ENCODE measurements around the gene SLC44A5. TPM values are rescaled to one million over a fixed set of nuclear protein-coding genes. Genes with fewer than 3 reads are reported as not detected.

The SLC44A5 gene
- polyA plus RNA-seq, 10 donors = 0.11 to 2.9 (median 0.50) TPM

DNA sequence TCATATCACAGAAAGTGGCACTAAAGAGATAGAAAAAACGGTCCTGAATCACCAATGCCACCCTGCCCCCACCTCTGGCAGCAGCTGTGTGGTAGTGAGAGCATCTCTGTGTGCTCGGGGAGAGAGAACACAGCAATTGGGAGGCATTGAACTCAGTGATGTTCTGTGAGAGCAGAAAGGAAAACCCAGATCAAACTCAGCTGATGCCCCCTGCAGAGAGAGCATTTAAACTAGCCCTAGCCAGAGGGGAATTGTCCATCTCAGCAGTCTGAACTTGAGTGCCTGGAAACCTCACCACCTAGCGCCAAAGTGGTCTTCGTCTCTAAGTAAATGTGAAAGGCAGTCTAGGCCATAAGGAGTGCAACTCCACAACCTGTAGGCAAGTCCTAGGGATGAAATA, 21.3 kb downstream of the SLC44A5 start:
- DNase-seq = no peak

DNA sequence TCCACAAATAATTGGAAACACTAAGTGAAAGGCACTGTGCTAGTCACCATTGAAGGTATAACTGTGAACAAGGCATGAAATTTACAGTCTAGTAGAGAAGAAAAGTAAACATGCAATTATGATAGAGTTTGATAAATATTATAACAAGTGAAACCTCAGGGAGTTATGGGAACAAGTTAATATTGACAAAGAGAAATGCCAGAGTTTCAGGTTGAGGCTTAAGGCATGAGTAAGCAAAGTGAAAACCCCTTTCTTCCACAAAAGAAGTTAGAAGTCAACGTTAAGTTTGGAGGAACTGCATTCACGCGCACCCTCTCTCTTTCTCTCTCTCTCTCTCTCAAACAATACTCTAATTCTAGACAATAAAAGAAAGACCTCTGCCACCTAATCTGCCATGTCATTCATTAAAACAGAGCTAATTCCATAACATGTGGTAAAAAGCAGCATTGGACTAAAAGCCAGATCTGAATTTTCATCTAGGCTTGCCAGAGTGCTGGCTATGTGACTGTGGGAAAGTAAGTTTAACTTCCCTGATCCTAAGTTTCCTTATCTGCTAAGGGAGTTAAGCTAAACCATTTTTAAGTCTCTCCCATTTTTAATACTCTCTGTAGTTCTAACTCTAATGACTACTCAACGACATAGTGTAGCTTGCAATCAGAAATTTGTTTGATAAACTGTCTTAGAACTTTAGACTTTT, 22.0 kb downstream of the SLC44A5 start:
- DNase-seq = no peak

DNA sequence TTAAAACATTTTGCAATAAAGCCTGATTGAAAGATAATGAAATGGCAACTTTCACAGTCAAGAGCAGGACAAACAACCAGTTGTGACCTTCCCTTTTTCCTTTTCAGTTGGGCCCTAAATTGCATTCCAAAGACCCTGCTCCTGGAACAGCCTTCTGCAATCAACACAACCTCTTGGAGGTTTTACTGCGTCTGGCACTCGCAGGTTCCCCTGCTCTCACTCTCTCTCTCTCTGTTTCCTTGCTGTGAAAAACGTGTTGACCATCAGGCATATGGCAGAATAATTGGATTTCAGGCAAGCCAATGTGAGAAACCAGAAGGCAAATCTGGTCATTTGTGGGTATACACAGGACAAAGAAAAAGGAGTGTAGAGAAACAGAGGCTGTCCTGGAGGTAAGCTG, 23.2 kb downstream of the SLC44A5 start:
- no peak for DNase-seq

DNA sequence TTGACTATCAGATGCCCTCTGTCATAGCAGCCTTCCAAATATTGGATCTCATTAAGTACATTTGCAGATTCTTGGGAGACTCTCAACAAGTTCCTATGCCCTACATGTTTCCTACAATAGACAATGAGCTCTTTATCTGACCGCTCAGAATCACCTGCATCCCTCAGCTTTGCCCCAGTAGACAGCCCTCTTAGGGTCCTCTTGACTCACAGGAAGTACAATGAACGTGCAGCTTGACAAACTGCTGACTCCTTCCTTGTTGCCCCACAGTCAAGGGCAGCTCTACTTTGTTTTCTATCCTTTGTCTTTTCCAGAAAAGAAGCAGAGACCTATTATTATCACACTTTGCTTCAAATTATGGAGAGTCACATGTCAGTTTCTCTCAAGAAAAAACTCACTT, 27.6 kb downstream of the SLC44A5 start:
- DNase-seq = no peak

DNA sequence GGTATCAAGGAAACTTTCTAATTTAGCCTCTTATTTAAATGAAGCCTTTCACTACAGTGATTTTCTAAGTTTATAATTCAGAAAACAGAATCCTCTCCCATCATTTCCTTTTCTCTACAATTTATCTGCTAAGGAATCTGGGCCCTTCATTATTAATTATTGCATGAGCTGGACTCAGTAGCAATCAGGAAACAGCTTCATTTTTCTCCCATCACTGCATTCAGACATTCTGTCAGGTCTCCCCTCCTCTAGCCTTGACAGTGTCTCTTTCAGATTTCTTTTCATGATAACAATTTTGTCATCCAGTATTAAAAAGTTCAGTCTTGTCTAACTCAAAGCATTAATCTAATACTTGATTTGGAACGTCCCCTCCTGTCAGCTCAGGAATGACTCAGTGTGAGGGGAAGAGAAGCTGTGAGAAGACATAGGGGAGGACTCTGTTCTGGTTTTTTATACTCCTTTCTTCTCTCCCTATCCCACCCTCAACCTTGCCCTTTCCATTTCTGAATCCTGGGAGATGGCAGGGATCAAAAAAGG, 28.1 kb downstream of the SLC44A5 start:
- no peak for DNase-seq

DNA sequence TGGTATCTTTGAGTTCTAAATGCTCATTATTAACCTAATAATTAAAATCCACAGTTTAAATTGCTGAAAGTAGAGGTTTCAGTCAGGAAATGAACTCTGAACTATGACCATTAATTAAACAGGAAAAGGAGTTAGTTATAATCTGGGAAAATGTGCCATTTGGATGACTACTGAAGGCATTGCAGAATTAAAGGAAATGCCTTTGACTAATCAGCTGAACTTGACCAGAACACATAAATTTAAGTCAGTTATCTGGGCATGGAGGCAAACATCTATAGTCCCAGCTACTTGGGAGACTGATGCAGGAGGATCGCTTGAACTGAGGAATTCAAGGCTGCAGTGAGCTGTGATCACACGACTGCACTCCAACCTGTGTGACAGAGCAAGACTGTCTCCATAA, 31.9 kb downstream of the SLC44A5 start:
- no peak for DNase-seq

DNA sequence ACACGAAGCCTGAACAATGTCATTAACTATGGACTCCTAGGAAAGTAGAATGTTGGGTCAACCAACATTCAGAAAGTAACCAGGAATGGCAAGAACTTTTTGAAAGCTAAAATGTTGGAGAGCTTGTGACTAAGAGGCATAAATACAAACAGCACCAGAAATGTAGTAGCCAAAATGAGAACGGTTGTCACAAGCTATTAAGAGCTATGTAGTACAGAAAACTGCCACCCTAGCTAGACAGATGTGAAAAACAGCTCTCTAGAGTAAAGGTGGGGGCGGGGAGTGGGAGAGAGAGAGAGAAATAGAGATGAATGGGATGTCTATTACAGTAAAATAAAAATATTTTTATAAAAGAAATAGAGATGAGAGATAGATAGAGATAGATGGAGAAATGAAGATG, 35.1 kb downstream of the SLC44A5 start:
- DNase-seq = no peak

DNA sequence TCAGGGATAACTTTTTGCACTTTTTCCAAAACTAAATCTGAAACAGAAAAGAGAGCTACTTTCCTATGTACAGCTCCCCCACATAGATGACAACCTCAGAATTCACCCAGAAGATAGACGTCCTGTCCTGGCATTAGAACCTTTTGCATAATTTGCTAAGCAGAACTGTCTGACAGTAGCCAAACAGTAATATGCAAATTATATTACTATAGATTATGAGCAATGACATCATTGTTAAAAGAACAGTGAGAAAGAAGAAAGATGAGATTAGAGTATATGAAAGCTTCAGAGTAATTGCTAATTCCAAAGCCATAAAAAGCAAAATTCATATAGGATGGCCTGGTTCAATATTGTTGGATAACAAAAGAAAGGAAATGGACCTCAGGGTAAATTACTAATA, 43.7 kb downstream of the SLC44A5 start:
- no peak for DNase-seq

DNA sequence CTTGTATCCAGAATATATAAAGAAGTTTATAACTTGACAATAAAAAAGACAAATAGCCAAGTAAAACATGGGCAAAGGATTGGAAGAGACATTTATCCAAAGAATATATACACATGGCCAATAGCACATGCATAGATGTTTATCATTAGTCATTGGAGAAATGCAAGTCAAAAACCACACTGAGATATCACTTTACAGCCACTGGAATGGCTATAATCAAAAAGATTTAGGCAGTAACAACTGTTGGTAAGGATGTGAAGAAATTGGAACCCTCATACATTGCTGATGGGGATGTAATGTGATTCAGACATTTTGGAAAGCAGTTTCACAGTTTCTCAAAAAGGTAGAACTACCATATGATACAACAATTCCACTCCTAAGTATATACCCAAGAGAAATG, 51.1 kb downstream of the SLC44A5 start:
- DNase-seq = no peak

DNA sequence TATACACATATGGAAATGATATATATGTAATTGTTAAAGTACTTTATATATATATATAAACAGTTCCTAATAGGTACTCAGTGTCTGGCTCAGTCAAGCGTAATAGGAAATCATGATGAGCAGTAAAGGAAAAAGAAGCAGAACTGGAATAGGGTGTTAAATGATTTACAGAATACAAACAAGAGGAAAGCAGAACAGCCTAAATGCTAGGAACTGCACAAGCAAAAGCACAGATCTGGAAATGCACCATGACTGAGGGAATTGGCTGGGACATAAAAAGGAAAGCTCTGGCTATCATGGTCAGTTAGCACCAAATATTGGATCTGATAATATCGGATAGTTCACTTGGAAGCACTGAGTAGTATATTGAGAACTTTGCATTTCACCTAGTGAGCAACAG, 51.8 kb downstream of the SLC44A5 start:
- no peak for DNase-seq

DNA sequence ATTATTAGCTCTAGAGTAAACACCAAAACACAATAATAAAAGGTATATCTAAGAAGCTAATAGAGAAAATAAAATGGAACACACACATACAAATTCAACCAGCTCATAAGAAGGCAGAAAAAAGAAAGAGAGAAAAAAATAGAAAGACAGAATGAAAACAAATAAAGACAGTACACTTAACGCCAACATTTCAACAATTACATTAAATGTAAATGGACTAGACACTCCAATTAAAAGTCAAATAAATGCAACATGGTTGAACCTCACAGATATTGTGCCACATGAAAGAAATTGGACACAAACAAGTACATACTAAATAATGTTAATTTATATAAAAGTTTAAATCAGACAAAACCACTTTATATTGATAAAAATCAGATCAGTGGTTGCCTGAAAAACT, 56.0 kb downstream of the SLC44A5 start:
- DNase-seq = no peak

DNA sequence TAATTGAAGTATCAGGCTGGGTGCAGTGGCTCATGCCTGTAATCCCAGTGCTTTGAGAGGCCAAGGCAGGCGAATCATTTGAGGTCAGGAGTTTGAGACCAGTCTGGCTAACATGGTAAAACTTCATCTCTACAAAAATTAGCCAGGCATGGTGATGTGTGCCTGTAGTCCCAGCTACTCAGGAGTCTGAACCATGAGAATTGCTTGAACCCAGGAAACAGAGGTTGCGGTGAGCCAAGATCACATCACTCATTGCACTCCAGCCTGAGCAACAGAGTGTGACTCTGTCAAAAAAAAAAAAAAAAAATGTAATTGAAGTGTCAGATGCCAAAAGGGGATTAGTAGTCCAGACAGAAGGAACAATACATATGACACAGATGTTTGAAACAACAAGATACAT, 56.7 kb downstream of the SLC44A5 start:
- no peak for DNase-seq

DNA sequence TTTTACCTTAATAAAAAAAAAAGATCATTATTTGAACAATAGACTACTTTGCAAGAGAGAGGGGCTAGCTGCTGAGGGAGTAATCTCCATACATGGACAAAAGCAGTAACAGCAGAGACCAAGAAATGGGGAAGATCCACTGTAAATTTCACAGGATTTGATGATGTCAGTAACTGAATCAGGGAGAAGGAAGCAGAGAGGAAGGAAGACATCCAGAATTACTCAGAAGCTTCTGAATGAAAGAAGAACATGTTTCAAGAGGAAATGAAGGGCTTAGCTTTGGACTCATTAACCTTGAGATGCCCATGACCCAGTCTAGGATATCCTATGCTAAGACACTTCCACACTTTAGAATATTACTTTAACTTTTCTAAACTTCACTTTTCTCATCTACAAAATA, 60.4 kb downstream of the SLC44A5 start:
- no peak for DNase-seq

DNA sequence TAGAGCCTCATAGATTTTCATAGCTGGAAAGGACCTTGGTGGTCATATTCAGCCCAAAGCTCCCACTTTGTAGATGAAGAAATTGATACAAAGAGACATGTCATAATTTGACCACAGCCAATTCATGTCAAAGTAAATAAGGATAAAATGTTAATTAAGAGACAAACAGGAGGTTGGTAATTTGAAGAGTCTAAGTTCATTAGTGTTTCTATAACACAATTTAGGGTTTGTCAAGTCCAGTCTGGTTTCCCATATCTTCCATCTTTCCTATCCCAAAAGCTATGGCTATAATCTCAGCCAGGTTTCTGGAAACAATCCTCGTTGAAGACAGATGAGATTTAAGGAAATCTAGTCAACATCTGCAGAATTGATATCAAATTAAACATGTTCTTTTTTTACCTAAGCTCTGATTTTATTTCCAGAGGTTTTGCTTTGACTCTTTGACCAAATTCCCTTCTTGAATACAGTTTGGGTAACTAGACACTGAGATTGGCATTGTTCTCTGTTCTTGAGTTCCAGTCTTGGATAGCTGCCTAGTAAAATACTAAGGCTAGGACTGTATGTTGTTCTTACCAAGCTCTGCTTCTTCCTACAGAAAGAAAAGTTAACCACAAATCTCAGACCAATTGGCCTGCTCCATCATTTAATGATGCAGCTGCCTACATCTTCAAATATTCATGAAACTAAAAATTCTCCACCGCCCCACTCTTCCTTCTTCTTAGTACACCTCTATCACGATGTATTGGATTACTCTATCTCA, 62.0 kb downstream of the SLC44A5 start:
- no peak for DNase-seq

DNA sequence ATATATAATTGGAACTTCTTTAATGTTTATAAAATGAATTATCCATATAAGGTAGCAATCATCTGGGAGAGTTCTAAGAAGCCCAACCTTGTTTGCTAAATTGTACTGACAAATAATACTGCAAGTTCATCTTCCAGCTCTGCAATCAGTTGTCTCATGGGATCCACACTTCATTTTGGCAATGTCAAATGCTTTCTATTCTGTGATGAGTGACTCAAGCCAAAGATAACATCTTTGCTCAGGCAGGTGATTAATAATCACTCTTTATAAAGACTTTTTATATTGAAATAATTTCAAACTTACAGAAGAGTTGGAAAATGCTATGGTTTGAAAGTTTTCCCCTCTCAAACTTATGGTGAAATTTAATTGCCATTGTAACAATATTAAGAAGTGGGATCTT, 67.2 kb downstream of the SLC44A5 start:
- DNase-seq = no peak

DNA sequence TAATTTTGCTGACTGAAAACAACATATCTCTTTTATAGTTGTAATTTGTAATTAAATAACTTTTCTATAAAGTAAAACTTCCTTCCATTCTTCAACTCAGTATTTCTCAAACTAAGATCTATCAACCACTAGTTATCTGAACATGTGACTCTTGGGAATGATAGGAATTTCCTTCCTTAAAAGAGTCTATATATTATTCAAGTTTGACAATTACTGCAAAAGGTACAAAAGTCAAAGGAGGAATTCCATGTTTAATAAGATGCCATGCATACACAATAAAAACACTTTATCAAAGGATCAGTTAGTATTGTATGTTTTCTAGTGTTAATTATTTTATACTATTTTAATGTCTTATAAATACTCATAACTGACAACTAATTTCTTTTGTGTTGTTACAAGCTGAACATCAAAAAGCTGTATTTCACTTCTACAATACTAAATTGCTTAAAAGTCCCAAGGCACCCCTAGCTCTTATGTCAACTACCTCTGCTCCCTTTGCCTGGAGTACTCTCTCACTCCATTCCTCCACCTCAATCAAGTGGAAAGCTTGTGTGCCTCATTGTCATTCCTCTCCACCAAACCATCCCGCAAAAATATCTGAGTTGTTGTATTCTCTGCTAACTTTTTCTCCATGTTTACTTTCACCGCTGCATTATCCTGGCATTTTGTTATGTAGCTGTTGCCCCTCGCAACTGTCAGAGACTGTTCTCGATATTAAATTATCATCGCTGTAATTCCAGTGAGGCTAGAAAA, 67.9 kb downstream of the SLC44A5 start:
- DNase-seq = no peak

DNA sequence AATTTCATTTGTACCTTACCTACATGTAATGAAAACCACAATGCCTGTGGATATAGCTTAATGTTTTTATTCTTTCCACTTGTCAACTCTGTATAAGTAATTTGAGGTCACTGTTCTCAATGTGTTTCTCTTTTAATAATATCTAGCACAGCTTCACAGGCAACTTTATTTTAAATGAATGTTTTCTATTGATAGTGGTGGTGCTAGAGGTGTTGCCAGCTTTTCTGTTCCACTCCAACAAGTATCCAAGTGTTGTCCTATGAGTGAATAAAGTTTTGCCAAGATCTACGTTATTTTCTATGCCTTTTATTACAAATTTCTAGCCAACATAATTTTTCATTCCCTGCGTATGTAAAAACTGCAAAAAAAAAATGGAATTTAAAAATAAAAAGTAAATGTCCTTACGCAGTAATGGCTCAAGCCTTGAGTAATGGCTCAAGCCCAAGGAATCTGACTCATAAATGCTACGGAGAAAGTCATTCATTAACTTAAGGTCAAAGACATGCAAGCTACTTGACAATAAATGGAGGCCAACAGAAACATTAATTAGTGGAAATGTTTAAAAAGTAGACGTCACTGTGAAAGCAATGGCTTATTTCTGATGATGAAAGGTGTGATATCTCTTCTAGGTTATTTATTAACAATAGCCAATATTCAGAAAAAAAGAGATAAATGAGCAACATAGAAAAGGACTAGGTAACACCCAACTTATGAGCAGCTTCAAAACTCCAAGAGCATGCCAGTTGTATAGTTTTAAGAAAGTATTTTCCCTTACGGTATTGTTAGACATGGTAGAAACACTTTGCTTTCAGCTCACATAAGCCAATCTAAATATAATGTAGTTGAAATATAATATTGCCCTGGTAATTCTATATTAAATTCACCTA, 71.4 kb downstream of the SLC44A5 start:
- DNase-seq = no peak

DNA sequence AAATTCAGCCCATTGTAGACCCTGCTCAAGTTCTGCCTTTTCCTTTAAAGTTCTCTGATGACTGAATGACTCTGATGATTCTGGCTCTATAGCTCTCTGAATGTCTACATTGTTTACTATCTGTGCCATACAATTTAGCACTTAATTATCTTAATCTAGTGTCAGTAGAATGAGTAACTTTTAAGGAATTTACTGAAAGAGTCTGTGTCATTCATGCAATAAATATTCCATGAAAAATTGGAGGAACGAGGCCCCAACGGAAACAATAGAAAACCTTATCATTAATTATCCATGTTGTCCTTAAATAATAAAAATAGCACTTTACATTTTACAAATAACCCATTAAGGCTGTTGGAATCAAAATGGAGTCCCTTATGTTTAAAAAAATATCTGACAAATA, 77.8 kb downstream of the SLC44A5 start:
- no peak for DNase-seq

DNA sequence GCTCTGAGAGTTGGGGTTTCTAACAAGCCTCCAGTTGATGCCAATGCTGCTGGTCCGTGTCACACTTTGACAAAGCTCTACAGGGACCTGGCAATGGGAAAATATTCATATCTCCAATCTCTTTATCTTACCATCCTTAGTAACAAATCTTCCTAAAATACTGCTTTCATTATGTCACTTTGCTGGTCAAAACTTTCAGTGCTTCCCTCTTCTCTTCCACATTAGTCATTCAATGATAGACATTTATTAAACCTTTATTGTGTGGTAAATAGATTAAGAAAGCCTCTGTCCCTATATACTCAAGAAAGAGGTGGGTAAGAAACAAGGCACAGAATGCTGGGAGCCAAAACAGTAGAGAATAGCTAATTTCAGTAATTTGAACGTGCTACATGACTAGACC, 79.3 kb downstream of the SLC44A5 start:
- no peak for DNase-seq

DNA sequence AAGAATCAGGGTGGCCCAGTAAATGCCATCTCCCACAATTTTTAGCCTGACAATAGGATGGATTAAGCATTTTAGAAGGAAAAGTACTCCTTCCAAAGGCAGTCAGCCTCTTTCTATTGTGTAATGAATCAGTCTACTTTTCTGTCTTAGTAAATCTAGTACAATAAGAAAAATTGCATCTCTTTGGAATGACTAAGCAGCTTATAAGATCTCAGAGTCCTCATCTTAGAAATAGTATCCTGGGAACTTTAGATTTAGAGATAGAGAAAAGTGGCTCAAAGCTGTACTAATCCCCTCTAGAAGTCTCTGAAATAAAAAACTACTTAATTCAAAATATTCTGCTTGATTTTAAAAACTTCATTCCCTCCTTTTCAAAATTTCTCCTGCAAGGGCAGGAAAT, 81.4 kb downstream of the SLC44A5 start:
- no peak for DNase-seq

DNA sequence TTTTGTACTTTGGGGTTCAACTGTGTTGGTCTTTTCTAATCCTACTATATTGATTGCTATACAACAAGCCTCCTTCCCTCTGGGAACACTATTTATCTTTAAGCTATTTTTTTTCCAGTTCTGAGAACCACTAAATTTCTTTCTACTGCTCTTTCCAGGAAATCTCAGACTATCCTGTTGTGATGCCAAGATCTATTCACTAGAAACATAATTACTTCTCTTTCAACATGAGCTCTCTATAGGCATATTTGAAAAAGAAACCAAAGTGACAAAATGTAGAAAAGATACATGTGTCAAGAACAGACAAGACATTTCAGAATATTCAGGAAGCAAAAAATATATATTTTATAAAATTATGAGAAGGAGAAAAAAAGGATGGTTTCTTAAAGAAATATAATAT, 82.9 kb downstream of the SLC44A5 start:
- DNase-seq = no peak

DNA sequence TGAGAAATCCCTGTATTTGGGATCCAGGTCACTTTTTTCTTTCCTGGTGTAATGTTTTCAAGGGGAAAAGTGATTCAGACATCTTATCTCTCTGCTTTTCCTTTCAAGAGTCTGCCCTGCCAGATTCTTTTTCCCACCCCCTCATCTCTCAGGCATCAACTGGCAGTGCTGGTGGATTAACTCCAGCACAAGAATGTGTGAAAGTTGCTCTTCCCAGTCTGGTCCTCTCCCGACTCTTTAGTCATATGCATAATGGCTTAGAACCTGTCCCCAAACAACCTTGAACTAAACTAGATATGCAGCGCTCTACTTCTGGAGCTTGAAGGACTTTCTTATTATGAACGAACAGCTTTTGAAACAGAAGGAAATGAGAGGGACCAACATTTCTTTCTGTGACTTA, 88.5 kb downstream of the SLC44A5 start:
- no peak for DNase-seq
